ENCODE measurements around the gene RAB11FIP4.
"Not testable (repeated sequence)": the region's sequence is repeated elsewhere in the genome, so short reads cannot be mapped to it uniquely, and the experiment has no call there.

The RAB11FIP4 gene

GRCh38 chr17:31391496-31391949 lies at the start of gene RAB11FIP4:
RAB11FIP4 (plus strand) TSS chr17:31391675; CDS start chr17:31391853, 178 bp downstream.
- DNase-seq = no peak

- not testable (repeated sequence) for DNase-seq
These were observed 46.2 kb upstream of the RAB11FIP4 start for GRCh38 chr17:31345191-31345747.

- no peak for DNase-seq
These were observed 42.0 kb upstream of the RAB11FIP4 start for GRCh38 chr17:31349454-31349853.

- DNase-seq = no peak
These were observed 35.5 kb upstream of the RAB11FIP4 start for GRCh38 chr17:31355935-31356334.

- no peak for DNase-seq
These were observed 34.4 kb upstream of the RAB11FIP4 start for GRCh38 chr17:31357091-31357490.

GRCh38 chr17:31357839-31358394 lies 33.6 kb upstream of the RAB11FIP4 start:
- no peak for DNase-seq

- no peak for DNase-seq
These were observed 27.5 kb upstream of the RAB11FIP4 start for GRCh38 chr17:31364012-31364411.

GRCh38 chr17:31366088-31366487 lies 25.4 kb upstream of the RAB11FIP4 start:
- DNase-seq = no peak

GRCh38 chr17:31369266-31369665 lies 22.2 kb upstream of the RAB11FIP4 start:
- DNase-seq = no peak

- no peak for DNase-seq
These were observed 19.9 kb upstream of the RAB11FIP4 start for GRCh38 chr17:31371511-31372097.

- DNase-seq = no peak
These were observed 18.1 kb upstream of the RAB11FIP4 start for GRCh38 chr17:31373150-31374093.

GRCh38 chr17:31374094-31374447 lies 17.4 kb upstream of the RAB11FIP4 start:
- DNase-seq = no peak

- no peak for DNase-seq
These were observed 17.0 kb upstream of the RAB11FIP4 start for GRCh38 chr17:31374503-31374902.

GRCh38 chr17:31378638-31379037 lies 12.8 kb upstream of the RAB11FIP4 start:
- DNase-seq = no peak

GRCh38 chr17:31379597-31380205 lies 11.8 kb upstream of the RAB11FIP4 start:
- no peak for DNase-seq

- no peak for DNase-seq
These were observed 10.3 kb upstream of the RAB11FIP4 start for GRCh38 chr17:31381165-31381668.

- not testable (repeated sequence) for DNase-seq
These were observed 8.7 kb upstream of the RAB11FIP4 start for GRCh38 chr17:31382668-31383275.

- DNase-seq = not testable (repeated sequence)
These were observed 8.0 kb upstream of the RAB11FIP4 start for GRCh38 chr17:31383488-31383887.

GRCh38 chr17:31385428-31386285 lies 5.8 kb upstream of the RAB11FIP4 start:
- DNase-seq = no peak

GRCh38 chr17:31386542-31387075 lies 4.9 kb upstream of the RAB11FIP4 start:
- DNase-seq = no peak

- DNase-seq = no peak
These were observed 4.0 kb upstream of the RAB11FIP4 start for GRCh38 chr17:31387438-31387837.

Data from activated effector memory CD4-positive, alpha-beta T cell treated with Interleukin-2 at 50 U/mL for 16 hours (primary cell).